B cell (primary cell): Measurements from ENCODE around the gene ARHGEF19.

Source experiments
- EZH2 ChIP-seq: IDR thresholded peaks from 2 replicates; pipeline ENCODE4 v1.6.1; 2012; ENCODE audit warnings: borderline replicate concordance, low read depth, mild to moderate bottlenecking, moderate library complexity, low read length; ENCODE audit not compliant: insufficient read depth, poor library complexity, severe bottlenecking
- TF ChIP-seq, protein P1 (sequence below): fragments of 200-600 bp; IDR thresholded peaks from one replicate; pipeline ENCODE4 v1.8.0; 2022; ENCODE audit warnings: antibody characterized with exemption, mild to moderate bottlenecking

- TF ChIP-seq, protein P1, sequence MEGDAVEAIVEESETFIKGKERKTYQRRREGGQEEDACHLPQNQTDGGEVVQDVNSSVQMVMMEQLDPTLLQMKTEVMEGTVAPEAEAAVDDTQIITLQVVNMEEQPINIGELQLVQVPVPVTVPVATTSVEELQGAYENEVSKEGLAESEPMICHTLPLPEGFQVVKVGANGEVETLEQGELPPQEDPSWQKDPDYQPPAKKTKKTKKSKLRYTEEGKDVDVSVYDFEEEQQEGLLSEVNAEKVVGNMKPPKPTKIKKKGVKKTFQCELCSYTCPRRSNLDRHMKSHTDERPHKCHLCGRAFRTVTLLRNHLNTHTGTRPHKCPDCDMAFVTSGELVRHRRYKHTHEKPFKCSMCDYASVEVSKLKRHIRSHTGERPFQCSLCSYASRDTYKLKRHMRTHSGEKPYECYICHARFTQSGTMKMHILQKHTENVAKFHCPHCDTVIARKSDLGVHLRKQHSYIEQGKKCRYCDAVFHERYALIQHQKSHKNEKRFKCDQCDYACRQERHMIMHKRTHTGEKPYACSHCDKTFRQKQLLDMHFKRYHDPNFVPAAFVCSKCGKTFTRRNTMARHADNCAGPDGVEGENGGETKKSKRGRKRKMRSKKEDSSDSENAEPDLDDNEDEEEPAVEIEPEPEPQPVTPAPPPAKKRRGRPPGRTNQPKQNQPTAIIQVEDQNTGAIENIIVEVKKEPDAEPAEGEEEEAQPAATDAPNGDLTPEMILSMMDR = no peak
- no peak for TF ChIP-seq EZH2
These were observed 29.3 kb downstream of the ARHGEF19 start for GRCh38 chr1:16183179-16183578.
